MM.1S (cell line): ENCODE results near the gene AEN.

Experiments
- DNase-seq: peaks from one replicate; pipeline ENCODE4 v3.0.0-alpha.2; 2015
- H2AFZ ChIP-seq: fragments of 300-600 bp; sonication (generic); 2 replicates; pipeline ENCODE4 v1.6.0; 2016; ENCODE audit warnings: antibody characterized with exemption, low read length
- H3F3A ChIP-seq: fragments of 300-600 bp; sonication (generic); 2 replicates; pipeline ENCODE4 v1.6.1; 2016; ENCODE audit warnings: mild to moderate bottlenecking, antibody characterized with exemption, low read length, moderate library complexity, mixed read lengths; ENCODE audit not compliant: insufficient read depth
- H3K27ac ChIP-seq: fragments of 300-600 bp; sonication (generic); 2 replicates; pipeline ENCODE4 v1.5.1; 2016; ENCODE audit warnings: mild to moderate bottlenecking, low read length
- H3K27me3 ChIP-seq: fragments of 300-600 bp; sonication (generic); replicated peaks from 2 replicates; pipeline ENCODE4 v1.6.0; 2016; ENCODE audit warnings: low read length; ENCODE audit not compliant: insufficient read depth
- H3K36me3 ChIP-seq: fragments of 300-600 bp; sonication (generic); replicated peaks from 2 replicates; pipeline ENCODE4 v1.6.1; 2016; ENCODE audit warnings: mild to moderate bottlenecking, low read length, mixed read lengths; ENCODE audit not compliant: insufficient read depth
- H3K4me1 ChIP-seq: fragments of 300-600 bp; sonication (generic); 2 replicates; pipeline ENCODE4 v1.6.1; 2016; ENCODE audit warnings: low read length, mixed read lengths
- H3K4me2 ChIP-seq: fragments of 300-600 bp; sonication (generic); 2 replicates; pipeline ENCODE4 v1.6.0; 2016; ENCODE audit warnings: low read depth, low read length
- H3K4me3 ChIP-seq: fragments of 300-600 bp; sonication (generic); 2 replicates; pipeline ENCODE4 v1.5.1; 2016; ENCODE audit warnings: low read length, mixed read lengths
- H3K79me2 ChIP-seq: fragments of 300-600 bp; sonication (generic); 2 replicates; pipeline ENCODE4 v1.6.1; 2016; ENCODE audit warnings: mixed run types, low read length, mixed read lengths
- H3K9ac ChIP-seq: fragments of 300-600 bp; sonication (generic); 2 replicates; pipeline ENCODE4 v1.6.1; 2016; ENCODE audit warnings: low read length, mixed read lengths
- H3K9me2 ChIP-seq: fragments of 300-600 bp; sonication (generic); replicated peaks from 2 replicates; pipeline ENCODE4 v1.6.1; 2016; ENCODE audit warnings: mild to moderate bottlenecking, low read length, mixed read lengths; ENCODE audit not compliant: insufficient read depth
- H3K9me3 ChIP-seq: fragments of 300-600 bp; sonication (generic); replicated peaks from 2 replicates; pipeline ENCODE4 v1.6.1; 2016; ENCODE audit warnings: mild to moderate bottlenecking, low read length, mixed read lengths; ENCODE audit not compliant: insufficient read depth
- H4K20me1 ChIP-seq: fragments of 300-600 bp; sonication (generic); 2 replicates; pipeline ENCODE4 v1.6.1; 2016; ENCODE audit warnings: mild to moderate bottlenecking, low read length, moderate library complexity, mixed read lengths; ENCODE audit not compliant: insufficient read depth
- CTCF ChIP-seq: fragments of 300-600 bp; sonication (generic); IDR thresholded peaks from 2 replicates; pipeline ENCODE4 v1.5.1; 2016; ENCODE audit warnings: antibody characterized with exemption, low read length, mixed read lengths
- EZH2 ChIP-seq: fragments of 300-600 bp; sonication (generic); optimal IDR thresholded peaks from 2 replicates; pipeline ENCODE3; 2017; ENCODE audit warnings: low read depth, mild to moderate bottlenecking, antibody characterized with exemption, low read length, mixed read lengths
- EZH2phosphoT487 ChIP-seq: fragments of 300-600 bp; sonication (generic); IDR thresholded peaks from 2 replicates; pipeline ENCODE4 v1.6.1; 2018; ENCODE audit warnings: antibody characterized with exemption, low read length

Gene AEN

GRCh38 chr15:88674661-88675060, 53.5 kb downstream of the AEN start:
- H3K79me2 ChIP-seq, result no peaks in the 10 kb centered on the region
- H3K9me2 ChIP-seq, result no peaks in the 10 kb centered on the region
- H3F3A ChIP-seq, result no peaks in the 10 kb centered on the region
- H4K20me1 ChIP-seq, result no peaks in the 10 kb centered on the region
- no peak for DNase-seq
- H3K36me3 ChIP-seq, result no peaks in the 10 kb centered on the region
- TF ChIP-seq CTCF (no peak), EZH2 (no peak), EZH2phosphoT487 (no peak)
- H3K9me3 ChIP-seq, result no peaks in the 10 kb centered on the region
- H3K27ac ChIP-seq, result no peak overlapping the region
- no peaks in the 10 kb centered on the region for H3K4me1 ChIP-seq
- H3K4me3 ChIP-seq, result no peak overlapping the region
- H3K4me2 ChIP-seq, result no peak overlapping the region
- no peak overlapping the region for H2AFZ ChIP-seq
- H3K27me3 ChIP-seq, result no peaks in the 10 kb centered on the region
- no peak overlapping the region for H3K9ac ChIP-seq

GRCh38 chr15:88678755-88679154, 57.6 kb downstream of the AEN start:
- TF ChIP-seq EZH2phosphoT487 (no peak), EZH2 (no peak), CTCF (no peak)
- DNase-seq, result no peak
- H3K79me2 ChIP-seq, result no peaks in the 10 kb centered on the region
- H3F3A ChIP-seq, result 0 out of 2 replicates have a peak, but pooled peaks cover 4% of the 10 kb centered on the region
- H3K36me3 ChIP-seq, result no peaks in the 10 kb centered on the region
- no peaks in the 10 kb centered on the region for H3K9me2 ChIP-seq
- no peak overlapping the region for H3K27ac ChIP-seq
- H2AFZ ChIP-seq, result no peak overlapping the region
- no peak overlapping the region for H3K9ac ChIP-seq
- no peaks in the 10 kb centered on the region for H3K27me3 ChIP-seq
- peaks cover 10% of the 10 kb centered on the region for H3K4me1 ChIP-seq
- H4K20me1 ChIP-seq, result no peaks in the 10 kb centered on the region
- no peak overlapping the region for H3K4me2 ChIP-seq
- no peaks in the 10 kb centered on the region for H3K9me3 ChIP-seq
- H3K4me3 ChIP-seq, result no peak overlapping the region

- Histone ChIP-seq H3K27me3 (no peaks in the 10 kb centered on the region), H3K9ac (no peak overlapping the region), H3K4me2 (no peak overlapping the region), H3K36me3 (no peaks in the 10 kb centered on the region), H3F3A (0 out of 2 replicates have a peak, but pooled peaks cover 5% of the 10 kb centered on the region), H3K27ac (no peak overlapping the region), H3K79me2 (no peaks in the 10 kb centered on the region), H3K4me1 (peaks cover 15% of the 10 kb centered on the region), H3K9me3 (no peaks in the 10 kb centered on the region), H4K20me1 (no peaks in the 10 kb centered on the region), H2AFZ (no peak overlapping the region), H3K9me2 (no peaks in the 10 kb centered on the region), H3K4me3 (no peak overlapping the region)
- no peak for DNase-seq
- TF ChIP-seq EZH2phosphoT487 (no peak), CTCF (no peak), EZH2 (no peak)
Observed at GRCh38 chr15:88680241-88681001, 59.3 kb downstream of the AEN start.
